Stimulated activated CD8-positive, alpha-beta memory T cell treated with anti-CD3 and anti-CD28 coated beads, Interleukin-4, amount 100 ng/mL, for 24 hours (primary cell): ENCODE results near the gene MSMB.
"Not testable (repeated sequence)": the region's sequence is repeated elsewhere in the genome, so short reads cannot be mapped to it uniquely, and the experiment has no call there.

Experiments
- DNase-seq: peaks from one replicate; pipeline ENCODE4 v3.0.0-alpha.2; 2020; ENCODE audit warnings: low read depth

The MSMB gene, protein sequence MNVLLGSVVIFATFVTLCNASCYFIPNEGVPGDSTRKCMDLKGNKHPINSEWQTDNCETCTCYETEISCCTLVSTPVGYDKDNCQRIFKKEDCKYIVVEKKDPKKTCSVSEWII

DNA sequence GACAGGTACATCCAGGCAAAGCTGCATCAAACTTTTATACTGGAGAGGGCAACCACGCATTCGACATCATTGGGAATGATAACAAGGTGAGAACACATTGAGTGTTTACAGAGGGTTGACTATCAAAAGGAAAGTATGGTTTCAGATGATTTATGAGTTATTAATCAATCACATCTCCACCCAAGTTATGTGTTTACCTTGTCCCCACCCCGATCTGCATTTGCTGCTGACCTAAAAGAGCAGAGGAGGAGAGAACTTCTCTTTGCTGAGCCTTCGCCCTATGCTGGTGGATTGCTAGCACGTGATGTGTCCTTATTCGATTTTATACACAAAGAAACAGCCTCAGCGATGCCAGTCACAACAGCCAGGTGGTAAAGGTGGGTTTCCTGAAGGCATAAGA, at the start of gene MSMB:
Gene MSMB (minus strand): TSS at position 9 of the 400 bp plus-strand sequence. CDS start 32 bp downstream, outside the sequence.
- no peak for DNase-seq

GRCh38 chr10:46094931-46095750, 49.1 kb upstream of the MSMB start:
- no peak for DNase-seq

GRCh38 chr10:46094197-46094500, 48.1 kb upstream of the MSMB start:
- no peak for DNase-seq

- DNase-seq: not testable (repeated sequence)
Measured at GRCh38 chr10:46093316-46094196, 47.5 kb upstream of the MSMB start.

- no peak for DNase-seq
Measured at GRCh38 chr10:46092524-46093081, 46.5 kb upstream of the MSMB start.

DNA sequence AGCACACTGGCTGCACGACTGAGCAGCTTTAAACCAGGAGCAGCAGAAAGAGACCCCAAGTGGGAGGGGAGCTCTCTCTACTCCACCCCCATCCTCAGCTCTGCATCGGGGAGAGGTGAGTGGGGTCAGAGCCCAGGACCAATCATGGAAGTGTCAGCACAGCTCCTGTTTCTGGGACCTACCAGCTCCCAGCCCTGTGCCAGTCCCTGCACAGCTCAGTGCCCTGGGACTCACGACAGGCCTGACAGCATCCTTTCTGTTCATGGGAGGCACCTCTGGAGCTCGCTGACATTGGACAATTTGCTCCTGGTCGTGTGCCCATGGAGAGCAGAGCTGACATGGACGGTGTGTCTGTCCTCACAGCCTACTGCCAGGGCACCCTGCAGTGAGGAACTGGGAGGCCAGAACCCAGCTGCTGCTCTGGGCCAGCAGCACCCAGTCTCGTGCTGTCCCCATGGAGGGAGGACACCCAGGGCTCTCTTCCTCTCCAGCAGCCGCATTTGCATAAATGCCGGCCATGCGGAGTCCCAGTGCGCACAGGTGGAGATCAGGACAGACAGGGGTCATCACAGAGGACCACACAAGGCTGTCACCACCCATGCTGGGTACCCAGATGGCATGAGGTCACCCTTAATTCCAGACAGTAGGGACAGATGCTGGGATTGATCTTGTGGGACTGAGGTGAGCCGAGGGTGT, 45.9 kb upstream of the MSMB start:
- DNase-seq: no peak

GRCh38 chr10:46091080-46091827, 45.2 kb upstream of the MSMB start:
- DNase-seq: no peak

DNA sequence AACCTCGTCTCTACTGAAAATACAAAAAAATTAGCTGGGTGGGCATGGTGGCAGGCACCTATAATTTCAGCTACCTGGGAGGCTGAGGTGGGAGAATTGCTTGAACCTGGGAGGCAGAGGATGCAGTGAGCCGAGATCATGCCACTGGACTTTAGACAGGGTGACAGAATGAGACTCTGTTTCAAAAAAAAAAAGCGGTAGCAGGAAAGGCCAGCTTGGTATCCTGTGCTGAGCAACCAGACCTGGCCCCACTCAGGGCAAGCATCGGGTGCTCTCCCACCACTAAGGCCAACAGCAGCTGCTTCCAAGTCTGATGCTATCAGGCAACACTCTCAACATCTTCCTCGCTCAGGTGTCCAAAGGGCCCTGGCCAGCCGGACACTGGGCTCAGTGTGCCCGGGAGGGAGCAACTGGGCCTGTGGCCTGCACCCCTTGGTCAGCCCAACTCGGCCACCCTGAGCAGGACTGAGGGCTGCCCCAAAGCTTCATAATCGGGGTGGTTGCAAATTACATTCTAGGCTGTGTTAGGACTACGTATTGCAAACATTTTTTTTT, 44.3 kb upstream of the MSMB start:
- DNase-seq: no peak

- not testable (repeated sequence) for DNase-seq
Measured at GRCh38 chr10:46087381-46087780, 41.3 kb upstream of the MSMB start.

- DNase-seq: no peak
Measured at GRCh38 chr10:46084321-46085165, 38.5 kb upstream of the MSMB start.

DNA sequence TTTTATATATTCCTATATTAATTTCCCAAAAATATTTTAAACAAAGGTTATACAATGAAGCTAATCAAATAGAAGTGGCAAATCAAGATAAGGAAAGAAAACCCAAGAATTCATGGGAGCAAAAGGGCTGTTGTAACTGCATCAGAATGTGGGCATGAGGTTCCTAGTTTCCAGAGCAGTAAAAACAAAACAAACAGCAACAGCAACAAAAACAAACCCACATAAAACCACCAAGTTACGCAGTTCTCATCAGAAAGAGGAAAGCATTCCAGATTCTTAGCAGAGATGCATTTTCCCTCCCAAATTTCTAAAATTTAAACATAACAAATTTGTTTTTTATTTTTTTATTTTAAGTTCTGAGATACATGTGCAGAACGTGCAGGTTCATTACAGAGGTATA, 34.8 kb upstream of the MSMB start:
- no peak for DNase-seq

DNA sequence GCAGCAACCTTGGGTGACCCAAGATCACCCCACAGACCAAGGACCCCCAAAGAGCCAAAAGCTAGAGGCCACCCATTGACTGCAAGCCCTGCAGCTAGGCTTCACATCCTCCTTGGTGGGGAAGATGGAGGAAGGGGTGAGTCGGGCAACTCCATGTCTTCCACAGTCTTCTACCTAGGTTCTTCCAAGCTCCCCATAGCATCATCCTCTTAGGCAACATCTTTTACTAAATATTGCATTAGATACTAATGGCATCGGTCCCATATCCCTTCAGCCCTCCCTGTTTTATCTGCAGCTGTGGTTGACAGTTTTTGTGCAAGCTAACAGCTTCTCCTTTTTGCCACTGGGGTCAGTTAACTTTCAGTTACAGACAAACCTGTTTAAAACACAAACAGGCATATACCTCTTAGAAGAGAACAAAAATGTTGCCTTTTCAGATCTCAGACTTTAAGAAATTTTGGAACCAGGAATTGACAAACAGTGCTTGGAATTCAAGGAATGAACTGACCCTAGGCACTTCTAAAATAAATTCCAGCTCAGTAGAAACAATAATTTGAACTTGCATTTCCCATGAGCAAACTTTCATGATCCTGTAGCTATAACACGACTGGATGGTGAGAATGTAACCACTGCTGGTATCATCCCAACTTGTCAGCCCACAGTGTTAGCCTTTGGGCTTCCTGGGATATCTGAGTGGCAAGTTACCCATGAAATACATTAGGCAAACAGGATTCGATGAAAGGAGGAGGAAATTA, 33.9 kb upstream of the MSMB start:
- DNase-seq: no peak

GRCh38 chr10:46077731-46078413, 31.8 kb upstream of the MSMB start:
- DNase-seq: no peak

DNA sequence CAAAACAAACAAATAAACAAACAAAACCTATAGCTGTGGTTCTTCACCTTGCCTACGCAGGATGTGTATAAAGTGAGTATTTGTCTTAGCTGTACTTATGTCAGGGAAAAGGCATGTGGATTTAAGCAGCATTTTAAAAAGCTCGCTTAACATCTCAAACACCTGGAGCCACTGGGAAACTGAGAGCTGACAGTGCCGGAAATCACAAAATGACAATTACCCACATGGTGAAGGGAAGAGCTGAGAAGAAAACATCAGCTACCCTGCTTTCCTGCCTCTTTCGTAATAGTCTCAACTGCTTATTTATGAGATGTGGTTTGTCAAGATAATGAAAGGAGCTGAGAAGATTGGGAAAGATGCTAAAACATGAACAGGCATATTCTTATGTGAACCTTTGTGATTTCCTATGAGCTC, 31.1 kb upstream of the MSMB start:
- DNase-seq: no peak

DNA sequence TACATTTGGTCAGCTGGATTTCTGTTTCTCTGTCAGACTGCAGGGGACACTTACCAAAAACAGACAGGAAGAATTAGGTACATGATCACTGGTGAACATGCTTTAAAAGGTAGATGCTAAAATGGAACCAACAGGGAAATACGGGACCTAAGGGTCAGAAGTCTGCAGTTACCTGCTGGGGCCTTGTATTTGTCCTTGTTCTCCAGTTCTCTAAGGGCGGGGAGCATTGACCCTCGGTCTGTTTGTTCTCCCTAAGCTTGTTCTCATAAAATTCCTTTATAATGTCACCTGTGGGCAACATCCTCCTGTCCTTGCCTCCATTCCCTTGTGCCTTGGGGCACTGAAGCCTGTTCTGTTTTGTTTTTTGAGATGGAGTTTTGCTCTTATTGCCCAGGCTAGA, 29.8 kb upstream of the MSMB start:
- no peak for DNase-seq

- DNase-seq: no peak
Measured at GRCh38 chr10:46074196-46074946, 28.3 kb upstream of the MSMB start.

DNA sequence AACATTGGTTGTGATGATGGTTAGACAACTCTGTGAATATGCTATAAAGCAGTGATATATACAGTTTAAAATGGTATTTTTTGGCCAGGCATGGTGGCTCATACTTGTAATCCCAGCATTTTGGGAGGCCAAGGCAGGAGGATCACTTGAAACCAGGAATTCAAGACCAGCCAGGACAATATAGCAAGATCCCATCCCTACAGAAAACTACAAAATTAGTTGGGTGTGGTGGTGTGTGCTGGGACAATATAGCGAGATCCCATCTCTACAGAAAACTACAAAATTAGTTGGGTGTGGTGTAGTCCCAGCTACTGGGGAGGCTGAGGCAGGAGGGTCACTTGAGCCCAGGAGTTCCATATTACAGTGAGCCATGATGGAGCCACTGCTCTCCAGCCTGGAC, 27.5 kb upstream of the MSMB start:
- DNase-seq: no peak

GRCh38 chr10:46070749-46071148, 24.7 kb upstream of the MSMB start:
- no peak for DNase-seq
